ENCODE data around the gene JSRP1.

The JSRP1 gene

DNA sequence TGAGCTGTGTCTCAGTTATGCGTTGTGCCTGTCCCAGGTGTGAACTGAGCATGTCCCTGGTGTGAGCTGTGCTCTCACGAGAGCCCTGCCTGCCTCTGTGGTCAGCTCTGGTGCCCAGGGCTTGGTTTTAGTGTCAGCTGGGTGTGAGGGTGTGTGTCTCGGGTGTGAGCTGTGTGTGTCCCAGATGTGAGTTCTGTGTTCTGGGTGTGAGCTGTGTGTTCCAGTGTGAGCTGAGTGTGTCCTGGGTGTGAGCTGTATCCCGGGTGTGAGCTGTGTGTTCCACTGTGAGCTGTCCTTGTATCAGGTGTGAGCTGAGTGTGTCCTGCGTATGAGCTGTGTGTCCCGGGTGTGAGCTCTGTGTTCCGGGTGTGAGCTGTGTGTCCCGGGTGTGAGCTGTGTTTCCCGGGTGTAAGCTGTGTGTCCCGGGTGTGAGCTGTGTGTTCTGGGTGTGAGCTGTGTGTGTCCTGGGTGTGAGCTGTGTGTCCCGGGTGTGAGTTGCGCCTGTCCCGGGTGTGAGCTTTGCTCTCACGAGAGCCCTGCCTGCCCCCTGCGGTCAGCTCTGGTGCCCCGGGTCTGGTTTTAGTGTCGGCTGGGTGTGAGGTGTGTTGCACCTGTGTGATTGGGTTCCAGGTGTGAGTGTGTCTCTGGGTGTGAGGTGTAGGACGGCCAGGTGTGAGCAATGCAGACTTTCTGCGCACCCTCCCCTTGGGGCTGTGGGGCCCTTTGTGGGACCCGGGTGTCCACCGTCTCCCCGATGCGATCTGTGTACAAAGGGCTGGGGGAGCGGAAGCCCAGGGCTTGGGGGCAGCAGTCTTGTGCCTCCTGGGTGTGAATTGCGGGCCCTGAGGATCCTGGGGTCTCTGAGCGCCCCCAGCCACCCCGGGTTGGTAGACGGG, 32.8 kb upstream of the JSRP1 start:
- ChIA-PET POLR2A (interaction anchor here (0.9 to 1.5 kb wide), 2 partner anchors 14 to 18 kb away, joined by 3 to 4 read pairs; no protein-coding TSS in a partner anchor), CTCF (interaction anchor here (0.9 kb wide), 1 partner anchor 39 kb away, joined by 4 read pairs; the partner anchor contains the start of gene LSM7)
- TF ChIP-seq SP1 (IDR thresholded peaks at IDR 0.05) (no peak), FOXM1 (IDR thresholded peaks at IDR 0.05; ENCODE audit: borderline replicate concordance) (no peak), ELF4 (IDR thresholded peaks at IDR 0.05) (no peak), BHLHE40 (IDR thresholded peaks at IDR 0.05; ENCODE audit: borderline replicate concordance) (no peak), ZNF384 (IDR thresholded peaks at IDR 0.05) (no peak), SUZ12 (IDR thresholded peaks at IDR 0.05) (no peak), NFRKB (IDR thresholded peaks at IDR 0.05) (no peak), L3MBTL2 (conservative IDR thresholded peaks at IDR 0.05) (no peak), FOXA1 (IDR thresholded peaks at IDR 0.05) (no peak), HDGF (IDR thresholded peaks at IDR 0.05; ENCODE audit: borderline replicate concordance) (no peak), ARNT (IDR thresholded peaks at IDR 0.05) (no peak), TARDBP (IDR thresholded peaks at IDR 0.05) (no peak), CTBP1 (IDR thresholded peaks at IDR 0.05; ENCODE audit: borderline replicate concordance) (no peak), LEF1 (IDR thresholded peaks at IDR 0.05; ENCODE audit: borderline replicate concordance) (no peak)
- TF ChIP-seq, protein P1, sequence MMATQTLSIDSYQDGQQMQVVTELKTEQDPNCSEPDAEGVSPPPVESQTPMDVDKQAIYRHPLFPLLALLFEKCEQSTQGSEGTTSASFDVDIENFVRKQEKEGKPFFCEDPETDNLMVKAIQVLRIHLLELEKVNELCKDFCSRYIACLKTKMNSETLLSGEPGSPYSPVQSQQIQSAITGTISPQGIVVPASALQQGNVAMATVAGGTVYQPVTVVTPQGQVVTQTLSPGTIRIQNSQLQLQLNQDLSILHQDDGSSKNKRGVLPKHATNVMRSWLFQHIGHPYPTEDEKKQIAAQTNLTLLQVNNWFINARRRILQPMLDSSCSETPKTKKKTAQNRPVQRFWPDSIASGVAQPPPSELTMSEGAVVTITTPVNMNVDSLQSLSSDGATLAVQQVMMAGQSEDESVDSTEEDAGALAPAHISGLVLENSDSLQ (IDR thresholded peaks at IDR 0.05), result no peak
- DNase-seq (ENCODE audit: extremely low spot score), result no peak

DNA sequence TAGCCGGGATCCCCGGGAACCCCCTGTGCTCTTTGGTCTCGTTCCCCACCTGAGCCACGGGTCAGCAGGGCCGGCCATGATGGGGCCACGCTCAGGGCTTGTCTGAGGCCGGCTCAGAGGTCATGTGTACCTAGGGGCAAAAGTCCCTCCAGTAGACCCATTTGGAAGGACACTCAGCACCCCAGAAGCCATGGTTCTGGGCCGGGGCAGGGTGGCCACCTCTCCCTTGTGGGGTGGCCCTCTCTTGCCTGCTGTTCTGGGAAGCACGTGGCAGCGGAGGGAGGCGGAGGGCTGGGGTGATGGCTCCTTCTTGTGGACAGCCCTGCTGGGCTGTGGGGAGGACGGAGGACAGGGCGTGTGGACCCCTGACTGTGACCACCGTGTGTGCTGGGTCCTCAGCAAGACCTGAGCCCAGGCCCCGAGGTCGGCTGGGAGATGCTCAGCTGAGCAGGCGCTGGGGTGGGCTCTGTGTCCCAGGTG, 32.2 kb upstream of the JSRP1 start:
- no peak for DNase-seq (ENCODE audit: extremely low spot score)
- CTCF ChIA-PET, result interaction anchor here (0.9 kb wide), 1 partner anchor 39 kb away, joined by 4 read pairs; the partner anchor contains the start of gene LSM7
- POLR2A ChIA-PET, result interaction anchor here (0.9 to 1.5 kb wide), 2 partner anchors 14 to 18 kb away, joined by 3 to 4 read pairs; no protein-coding TSS in a partner anchor
- no peak for TF ChIP-seq L3MBTL2 (conservative IDR thresholded peaks at IDR 0.05)
- no peak for TF ChIP-seq BHLHE40 (IDR thresholded peaks at IDR 0.05; ENCODE audit: borderline replicate concordance)
- no peak for TF ChIP-seq FOXA1 (IDR thresholded peaks at IDR 0.05)
- TF ChIP-seq FOXK2 (IDR thresholded peaks at IDR 0.05), result no peak

DNA sequence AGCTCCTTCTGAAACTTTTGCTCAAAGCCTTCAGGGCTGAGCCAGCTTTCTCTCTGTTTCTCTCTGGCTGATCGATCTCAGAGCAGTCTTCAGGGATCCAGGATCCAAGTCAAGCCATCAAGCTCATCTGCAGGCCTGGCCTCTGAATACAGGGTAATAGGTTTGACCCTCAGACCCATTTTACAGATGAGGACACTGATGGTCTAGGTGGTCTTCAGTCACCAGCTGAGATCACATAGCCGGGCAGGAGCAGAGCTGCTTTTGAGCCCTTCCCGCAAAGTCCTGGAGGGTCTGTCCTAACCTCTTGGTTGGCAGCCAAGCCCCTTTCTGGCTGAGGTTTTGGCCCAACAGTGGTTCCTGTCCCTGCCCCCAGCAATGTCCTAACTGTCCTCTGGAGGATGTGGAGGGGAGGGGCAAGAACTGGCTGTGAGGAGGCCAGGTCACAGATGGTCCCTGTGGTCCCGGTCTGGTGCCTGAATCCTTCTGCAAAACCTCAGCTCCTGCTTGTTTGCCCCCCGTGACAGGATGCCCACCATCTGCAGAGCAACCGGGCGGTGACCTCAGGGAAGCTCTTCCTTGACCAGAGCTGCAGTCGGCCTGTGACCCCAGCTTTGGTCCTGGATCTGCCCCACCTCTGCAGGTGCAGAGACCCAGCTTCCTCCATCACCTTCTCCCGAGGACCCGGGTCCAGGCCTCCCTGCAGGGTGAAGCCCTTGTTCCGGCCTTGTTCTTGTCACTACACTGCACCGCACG, 31.5 kb upstream of the JSRP1 start:
- DNase-seq (ENCODE audit: extremely low spot score), result no peak
- no peak for TF ChIP-seq CTBP1 (IDR thresholded peaks at IDR 0.05; ENCODE audit: borderline replicate concordance)
- TF ChIP-seq, protein P1 (IDR thresholded peaks at IDR 0.05), result no peak
- no peak for TF ChIP-seq FOXA1 (IDR thresholded peaks at IDR 0.05)
- no peak for TF ChIP-seq FOXM1 (IDR thresholded peaks at IDR 0.05; ENCODE audit: borderline replicate concordance)
- TF ChIP-seq FOXK2 (IDR thresholded peaks at IDR 0.05), result no peak
- no peak for TF ChIP-seq L3MBTL2 (conservative IDR thresholded peaks at IDR 0.05)
- no peak for TF ChIP-seq LEF1 (IDR thresholded peaks at IDR 0.05; ENCODE audit: borderline replicate concordance)
- POLR2A ChIA-PET, result interaction anchor here (0.9 to 1.5 kb wide), 2 partner anchors 13 to 17 kb away, joined by 3 to 4 read pairs; no protein-coding TSS in a partner anchor
- CTCF ChIA-PET, result no interaction called here

DNA sequence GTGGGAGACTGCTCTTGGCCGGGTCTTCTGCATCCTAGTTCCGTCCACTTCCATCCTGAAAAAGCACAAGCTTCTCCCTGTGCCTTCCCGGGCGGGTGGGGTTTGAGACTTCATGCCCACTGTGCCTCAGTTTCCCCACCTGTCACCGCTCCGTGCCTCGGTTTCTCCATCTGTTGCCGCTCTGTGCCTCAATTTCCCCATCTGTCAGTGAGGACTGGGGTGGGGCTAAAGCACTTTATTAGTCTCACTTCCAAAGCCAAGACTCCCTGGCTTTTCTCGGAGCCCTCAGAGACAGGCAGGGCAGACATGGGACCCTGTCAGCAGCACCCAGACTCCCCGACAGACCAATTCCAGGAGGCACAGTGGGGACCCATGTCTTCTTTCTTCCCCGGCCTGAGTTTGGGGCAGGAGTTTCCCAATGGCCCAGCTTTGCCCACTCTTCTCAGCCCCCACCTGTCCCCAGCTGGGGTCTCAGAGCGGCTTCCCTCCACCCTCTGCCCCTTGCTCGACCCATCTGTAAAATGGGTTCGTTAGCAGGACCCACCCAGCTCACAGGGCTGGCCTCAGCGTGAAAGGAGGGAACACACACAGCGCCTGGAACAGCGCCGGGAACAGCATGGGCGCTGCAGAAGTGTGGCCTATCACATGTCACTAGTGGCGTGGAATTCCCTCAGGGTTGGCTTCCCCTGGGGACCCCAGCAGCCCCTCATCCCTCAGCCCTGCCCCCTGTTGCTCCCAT, 30.4 kb upstream of the JSRP1 start:
- no peak for DNase-seq (ENCODE audit: extremely low spot score)
- CTCF ChIA-PET, result no interaction called here
- TF ChIP-seq BHLHE40 (IDR thresholded peaks at IDR 0.05; ENCODE audit: borderline replicate concordance) (no peak), HDGF (IDR thresholded peaks at IDR 0.05; ENCODE audit: borderline replicate concordance) (no peak), CTBP1 (IDR thresholded peaks at IDR 0.05; ENCODE audit: borderline replicate concordance) (no peak), ARNT (IDR thresholded peaks at IDR 0.05) (no peak), SP1 (IDR thresholded peaks at IDR 0.05) (no peak), NFRKB (IDR thresholded peaks at IDR 0.05) (no peak), FOXA1 (IDR thresholded peaks at IDR 0.05) (no peak), FOXK2 (IDR thresholded peaks at IDR 0.05) (no peak), FOXM1 (IDR thresholded peaks at IDR 0.05; ENCODE audit: borderline replicate concordance) (no peak), ELF4 (IDR thresholded peaks at IDR 0.05) (no peak), L3MBTL2 (conservative IDR thresholded peaks at IDR 0.05) (no peak), TARDBP (IDR thresholded peaks at IDR 0.05) (no peak), ZNF384 (IDR thresholded peaks at IDR 0.05) (no peak), LEF1 (IDR thresholded peaks at IDR 0.05; ENCODE audit: borderline replicate concordance) (no peak), SUZ12 (IDR thresholded peaks at IDR 0.05) (no peak)
- TF ChIP-seq, protein P1 (IDR thresholded peaks at IDR 0.05), result no peak
- POLR2A ChIA-PET, result no interaction called here

DNA sequence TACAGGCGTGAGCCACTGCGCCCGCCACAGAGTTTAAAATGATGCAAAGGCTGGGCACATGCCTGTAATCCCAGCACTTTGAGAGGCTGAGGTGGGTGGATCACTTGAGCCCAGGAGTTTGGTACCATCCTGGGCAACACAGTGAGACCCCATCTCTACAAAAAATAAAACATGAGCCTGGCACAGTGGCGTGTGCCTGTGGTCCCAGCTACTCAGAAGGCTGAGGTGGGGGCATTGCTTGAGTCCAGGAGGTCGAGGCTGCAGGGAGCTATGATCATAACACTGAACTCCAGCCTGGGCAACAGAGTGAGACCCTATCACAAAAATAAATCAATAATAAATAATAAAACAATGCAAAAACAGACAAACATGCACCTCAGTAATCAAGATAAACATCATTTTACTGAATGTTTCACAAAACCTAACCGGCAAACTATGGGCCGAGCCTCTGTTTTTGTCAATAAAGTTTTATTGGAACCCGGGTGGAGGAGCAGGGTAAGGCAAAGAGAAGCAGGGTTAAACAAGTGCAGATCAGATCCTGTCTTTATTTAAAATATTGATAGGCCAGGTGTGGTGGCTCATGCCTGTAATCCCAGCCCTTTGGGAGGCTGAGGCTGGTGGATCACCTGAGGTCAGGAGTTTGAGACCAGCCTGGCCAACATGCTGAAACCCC, 27.8 kb upstream of the JSRP1 start:
- TF ChIP-seq ELF4 (IDR thresholded peaks at IDR 0.05) (no peak), ZNF384 (IDR thresholded peaks at IDR 0.05) (peak; percentile 77)
- CTCF ChIA-PET, result no interaction called here
- POLR2A ChIA-PET, result no interaction called here
- no peak for DNase-seq (ENCODE audit: extremely low spot score)

Measured in HEK293T (cell line).